Liver (tissue), 9 donors: ENCODE data around the gene LCK. TPM values are rescaled to one million over a fixed set of nuclear protein-coding genes. Genes with fewer than 3 reads are reported as not detected.

Source experiments
- DNase-seq: peaks from one replicate; pipeline ENCODE4 v3.0.0-alpha.2; 2017; ENCODE audit warnings: low spot score
- H3K27ac ChIP-seq, 2 donors: one replicate each; pipeline ENCODE4 v1.7.0; 2013; ENCODE audit warnings: inconsistent platforms in 2 of 2, low read length in 2 of 2, control low read depth in 1 of 2, low read depth in 1 of 2, mild to moderate bottlenecking in 1 of 2
- H3K27me3 ChIP-seq, 4 donors: one replicate each; pipeline versions ENCODE4 v1.6.1 to v1.7.0; 2013; ENCODE audit warnings: low read length in 3 of 4, inconsistent platforms in 1 of 4, mild to moderate bottlenecking in 1 of 4, moderate library complexity in 1 of 4; ENCODE audit not compliant: control insufficient read depth in 4 of 4, insufficient read depth in 4 of 4
- H3K36me3 ChIP-seq, 4 donors: one replicate each; pipeline versions ENCODE4 v1.6.1 to v1.7.0; 2013; ENCODE audit warnings: low read length in 3 of 4, mild to moderate bottlenecking in 3 of 4, low read depth in 1 of 4, moderate library complexity in 1 of 4; ENCODE audit not compliant: control insufficient read depth in 4 of 4, insufficient read depth in 3 of 4
- H3K4me1 ChIP-seq, 4 donors: one replicate each; pipeline versions ENCODE4 v1.6.1 to v1.7.0; 2013; ENCODE audit warnings: low read length in 3 of 4, mild to moderate bottlenecking in 3 of 4, moderate library complexity in 1 of 4; ENCODE audit not compliant: control insufficient read depth in 4 of 4, insufficient read depth in 4 of 4
- H3K4me3 ChIP-seq, 3 donors: one replicate each; pipeline versions ENCODE4 v1.6.1 to v1.7.0; 2013; ENCODE audit warnings: low read length in 3 of 3, control low read depth in 1 of 3, low read depth in 1 of 3, mild to moderate bottlenecking in 1 of 3
- H3K9ac ChIP-seq, 2 donors: one replicate each; pipeline ENCODE4 v1.7.0; 2013; ENCODE audit warnings: low read length in 2 of 2, mild to moderate bottlenecking in 2 of 2, moderate library complexity in 2 of 2, control low read depth in 1 of 2, low read depth in 1 of 2
- H3K9me3 ChIP-seq, 4 donors: one replicate each; pipeline versions ENCODE4 v1.6.1 to v1.7.0; 2013; ENCODE audit warnings: low read length in 3 of 4; ENCODE audit not compliant: control insufficient read depth in 4 of 4
- CTCF ChIP-seq: fragments of 150-350 bp; IDR thresholded peaks from 2 replicates; pipeline ENCODE4 v1.5.1; 2017; ENCODE audit warnings: improper control_type of control experiment, low read depth, low read length; ENCODE audit not compliant: missing input control
- EGR1 ChIP-seq, 2 donors: IDR thresholded peaks; 2 replicates each; pipeline ENCODE4 v1.6.1; 2016 to 2018; ENCODE audit warnings: antibody characterized with exemption in 2 of 2, low read depth in 2 of 2
- FOXA2 ChIP-seq: IDR thresholded peaks from 2 replicates; pipeline ENCODE4 v1.6.1; 2016; ENCODE audit warnings: antibody characterized with exemption
- HNF4G ChIP-seq: IDR thresholded peaks from 2 replicates; pipeline ENCODE4 v1.6.1; 2016; ENCODE audit warnings: antibody characterized with exemption
- JUND ChIP-seq, 2 donors: IDR thresholded peaks; 2 replicates each; pipeline ENCODE4 v1.6.1; 2016; ENCODE audit warnings: antibody characterized with exemption in 2 of 2
- MAX ChIP-seq: IDR thresholded peaks from 2 replicates; pipeline ENCODE4 v1.6.1; 2016; ENCODE audit warnings: antibody characterized with exemption
- NR2F2 ChIP-seq: IDR thresholded peaks from 2 replicates; pipeline ENCODE4 v1.6.1; 2016; ENCODE audit warnings: antibody characterized with exemption
- RAD21 ChIP-seq, 2 donors: IDR thresholded peaks; 2 replicates each; pipeline ENCODE4 v1.6.1; 2016; ENCODE audit warnings: antibody characterized with exemption in 2 of 2, mild to moderate bottlenecking in 2 of 2
- REST ChIP-seq: IDR thresholded peaks from 2 replicates; pipeline ENCODE4 v1.6.1; 2016; ENCODE audit warnings: antibody characterized with exemption, mild to moderate bottlenecking
- RXRA ChIP-seq, 2 donors: IDR thresholded peaks; 2 replicates each; pipeline ENCODE4 v1.6.1; 2017 to 2018; ENCODE audit warnings: antibody characterized with exemption in 2 of 2, mild to moderate bottlenecking in 1 of 2
- SP1 ChIP-seq: IDR thresholded peaks from 2 replicates; pipeline ENCODE4 v1.6.1; 2018; ENCODE audit warnings: antibody characterized with exemption, mild to moderate bottlenecking
- TAF1 ChIP-seq: conservative IDR thresholded peaks from 2 replicates; pipeline ENCODE4 v1.6.1; 2016; ENCODE audit warnings: antibody characterized with exemption, mild to moderate bottlenecking
- YY1 ChIP-seq: IDR thresholded peaks from 2 replicates; pipeline ENCODE4 v1.6.1; 2016; ENCODE audit warnings: antibody characterized with exemption, mild to moderate bottlenecking
- WGBS: extraction: QIAGEN DNeasy Blood & Tissue Kit; methylation state at CpG from one replicate; pipeline ENCODE4 v1.1.7; 2013; 5-methylcytosine and 5-hydroxymethylcytosine counted together
- polyA plus RNA-seq, 2 donors: library from polyadenylated mRNA; stranded (reverse) in 1 of 2; unstranded in 1 of 2; fragments of 200-250 nt in 1 of 2; fragments of >200 nt in 1 of 2; fragmentation: Nextera tagmentation in 1 of 2; extraction: Ambion mirVana in 1 of 2; gene quantifications; one replicate each; pipeline versions ENCODE4 v1.2.1 to v1.2.3, GENCODE V29; 2013 to 2015
- total RNA-seq, 2 donors: library from RNA; depleted of rRNA; stranded (reverse); fragments of >200 nt; gene quantifications; one replicate each; pipeline ENCODE4 v1.2.3, GENCODE V29; 2014
- TF ChIP-seq, protein P1 (sequence below): IDR thresholded peaks from 2 replicates; pipeline ENCODE4 v1.6.1; 2016; ENCODE audit warnings: antibody characterized with exemption
- TF ChIP-seq, protein P2 (sequence below): IDR thresholded peaks from 2 replicates; pipeline ENCODE4 v1.6.1; 2016; ENCODE audit warnings: antibody characterized with exemption
- donor health status: healthy.
- donor health status: healthy.
- donor health status: healthy.
- donor health status: healthy.
- donor health status: healthy.

Gene LCK
- total and polyA plus RNA-seq, 4 donors, result 0.93 to 3.8 (median 1.2) TPM

GRCh38 chr1:32247452-32247851 is 3.6 kb upstream of the LCK start:
- H3K27ac ChIP-seq, result peak overlapping the region; percentile 63 to 66
- no peak for TF ChIP-seq FOXA2
- no peak for TF ChIP-seq CTCF
- TF ChIP-seq, protein P1, sequence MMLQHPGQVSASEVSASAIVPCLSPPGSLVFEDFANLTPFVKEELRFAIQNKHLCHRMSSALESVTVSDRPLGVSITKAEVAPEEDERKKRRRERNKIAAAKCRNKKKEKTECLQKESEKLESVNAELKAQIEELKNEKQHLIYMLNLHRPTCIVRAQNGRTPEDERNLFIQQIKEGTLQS, result no peak
- TF ChIP-seq JUND (IDR thresholded peaks at IDR 0.05), result no peak
- TF ChIP-seq EGR1 (IDR thresholded peaks at IDR 0.05; ENCODE audit: low read depth in 2 of 2), result no peak
- TF ChIP-seq HNF4G, result no peak
- no peak for TF ChIP-seq MAX
- no peak for TF ChIP-seq SP1
- TF ChIP-seq NR2F2, result no peak
- TF ChIP-seq RAD21 (IDR thresholded peaks at IDR 0.05), result no peak
- no peak for TF ChIP-seq TAF1
- TF ChIP-seq YY1, result no peak
- TF ChIP-seq RXRA (IDR thresholded peaks at IDR 0.05), result no peak
- TF ChIP-seq, protein P2, sequence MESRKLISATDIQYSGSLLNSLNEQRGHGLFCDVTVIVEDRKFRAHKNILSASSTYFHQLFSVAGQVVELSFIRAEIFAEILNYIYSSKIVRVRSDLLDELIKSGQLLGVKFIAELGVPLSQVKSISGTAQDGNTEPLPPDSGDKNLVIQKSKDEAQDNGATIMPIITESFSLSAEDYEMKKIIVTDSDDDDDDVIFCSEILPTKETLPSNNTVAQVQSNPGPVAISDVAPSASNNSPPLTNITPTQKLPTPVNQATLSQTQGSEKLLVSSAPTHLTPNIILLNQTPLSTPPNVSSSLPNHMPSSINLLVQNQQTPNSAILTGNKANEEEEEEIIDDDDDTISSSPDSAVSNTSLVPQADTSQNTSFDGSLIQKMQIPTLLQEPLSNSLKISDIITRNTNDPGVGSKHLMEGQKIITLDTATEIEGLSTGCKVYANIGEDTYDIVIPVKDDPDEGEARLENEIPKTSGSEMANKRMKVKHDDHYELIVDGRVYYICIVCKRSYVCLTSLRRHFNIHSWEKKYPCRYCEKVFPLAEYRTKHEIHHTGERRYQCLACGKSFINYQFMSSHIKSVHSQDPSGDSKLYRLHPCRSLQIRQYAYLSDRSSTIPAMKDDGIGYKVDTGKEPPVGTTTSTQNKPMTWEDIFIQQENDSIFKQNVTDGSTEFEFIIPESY, result no peak
- no peak for TF ChIP-seq REST
- peak overlapping the region in 1 of 2 donors; percentile 47 for H3K9ac ChIP-seq
- WGBS, result 86% methylated on average over 12 of the region's 12 CpGs
- no peaks in the 10 kb centered on the region for H3K36me3 ChIP-seq
- H3K4me3 ChIP-seq, result no peak overlapping the region
- DNase-seq, result no peak
- no peaks in the 10 kb centered on the region for H3K27me3 ChIP-seq
- H3K9me3 ChIP-seq, result no peaks in the 10 kb centered on the region
- peaks cover 3 to 18% (median 11%) of the 10 kb centered on the region in 4 donors for H3K4me1 ChIP-seq
